Measurements from ENCODE around the gene CASP8.
"Not testable (repeated sequence)": the region's sequence is repeated elsewhere in the genome, so short reads cannot be mapped to it uniquely, and the experiment has no call there.

The CASP8 gene

GRCh38 chr2:201233812-201234662, 26.3 kb upstream of the CASP8 start:
- Histone ChIP-seq H3K27ac (peak overlapping the region; percentile 78), H3K27me3 (ENCODE audit: insufficient read depth, low read depth) (no peaks in the 10 kb centered on the region), H3K9ac (peak overlapping the region; percentile 79), H3K4me3 (IDR thresholded peaks at IDR 0.05; ENCODE audit: insufficient read depth, low read depth, low read length) (peak overlapping the region; percentile 81), H2AFZ (ENCODE audit: low read depth) (peak overlapping the region; percentile 16; the same call in 1 of the 2 replicates), H3K4me1 (ENCODE audit: low read depth, poor library complexity, severe bottlenecking) (peaks cover 62% of the 10 kb centered on the region), H3K36me3 (ENCODE audit: insufficient read depth) (no peaks in the 10 kb centered on the region; the same call in 1 of the 2 replicates), H3K4me2 (peak overlapping the region; percentile 97), H3K79me2 (ENCODE audit: insufficient read depth, low read depth) (peaks cover 51% of the 10 kb centered on the region), H4K20me1 (ENCODE audit: insufficient read depth) (peaks cover 3% of the 10 kb centered on the region; the same call in 1 of the 2 replicates)
- no peak for TF ChIP-seq CTCF (conservative IDR thresholded peaks at IDR 0.05; ENCODE audit: low read depth, low read length)

- peak overlapping the region; percentile 79; the same call in 1 of the 2 replicates for H3K9ac ChIP-seq
- no peak overlapping the region for H2AFZ ChIP-seq (ENCODE audit: low read depth)
- H3K4me3 ChIP-seq (IDR thresholded peaks at IDR 0.05; ENCODE audit: insufficient read depth, low read depth, low read length), result no peak overlapping the region
- peak overlapping the region; percentile 78; the same call in 1 of the 2 replicates for H3K27ac ChIP-seq
- TF ChIP-seq CTCF (conservative IDR thresholded peaks at IDR 0.05; ENCODE audit: low read depth, low read length), result no peak; the same call in 1 of the 2 replicates
- peaks cover 3% of the 10 kb centered on the region; the same call in 1 of the 2 replicates for H4K20me1 ChIP-seq (ENCODE audit: insufficient read depth)
- H3K79me2 ChIP-seq (ENCODE audit: insufficient read depth, low read depth), result peaks cover 51% of the 10 kb centered on the region
- H3K4me1 ChIP-seq (ENCODE audit: low read depth, poor library complexity, severe bottlenecking), result peaks cover 67% of the 10 kb centered on the region
- H3K4me2 ChIP-seq, result peak overlapping the region; percentile 97
- H3K36me3 ChIP-seq (ENCODE audit: insufficient read depth), result no peaks in the 10 kb centered on the region; the same call in 1 of the 2 replicates
- H3K27me3 ChIP-seq (ENCODE audit: insufficient read depth, low read depth), result no peaks in the 10 kb centered on the region
These were observed 25.6 kb upstream of the CASP8 start for GRCh38 chr2:201234663-201235135.

- H3K36me3 ChIP-seq (ENCODE audit: insufficient read depth), result no peaks in the 10 kb centered on the region; the same call in 1 of the 2 replicates
- H2AFZ ChIP-seq (ENCODE audit: low read depth), result no peak overlapping the region
- peaks cover 57% of the 10 kb centered on the region for H3K4me1 ChIP-seq (ENCODE audit: low read depth, poor library complexity, severe bottlenecking)
- no peak overlapping the region for H3K4me3 ChIP-seq (IDR thresholded peaks at IDR 0.05; ENCODE audit: insufficient read depth, low read depth, low read length)
- peaks cover 53% of the 10 kb centered on the region for H3K79me2 ChIP-seq (ENCODE audit: insufficient read depth, low read depth)
- H3K27ac ChIP-seq, result peak overlapping the region; percentile 78; the same call in 1 of the 2 replicates
- peak overlapping the region; percentile 97 for H3K4me2 ChIP-seq
- H4K20me1 ChIP-seq (ENCODE audit: insufficient read depth), result peaks cover 3% of the 10 kb centered on the region; the same call in 1 of the 2 replicates
- peak overlapping the region; percentile 79; the same call in 1 of the 2 replicates for H3K9ac ChIP-seq
- H3K27me3 ChIP-seq (ENCODE audit: insufficient read depth, low read depth), result no peaks in the 10 kb centered on the region
- TF ChIP-seq CTCF (conservative IDR thresholded peaks at IDR 0.05; ENCODE audit: low read depth, low read length), result peak; percentile 86
These were observed 24.2 kb upstream of the CASP8 start for GRCh38 chr2:201235860-201236811.

GRCh38 chr2:201237486-201238123, 22.7 kb upstream of the CASP8 start:
- no peak overlapping the region for H3K4me3 ChIP-seq (IDR thresholded peaks at IDR 0.05; ENCODE audit: insufficient read depth, low read depth, low read length)
- no peak overlapping the region for H3K9ac ChIP-seq
- no peak overlapping the region for H3K4me2 ChIP-seq
- H3K27me3 ChIP-seq (ENCODE audit: insufficient read depth, low read depth), result no peaks in the 10 kb centered on the region
- peaks cover 59% of the 10 kb centered on the region for H3K79me2 ChIP-seq (ENCODE audit: insufficient read depth, low read depth)
- TF ChIP-seq CTCF (conservative IDR thresholded peaks at IDR 0.05; ENCODE audit: low read depth, low read length), result no peak
- peaks cover 3% of the 10 kb centered on the region; the same call in 1 of the 2 replicates for H4K20me1 ChIP-seq (ENCODE audit: insufficient read depth)
- H3K27ac ChIP-seq, result no peak overlapping the region
- H3K36me3 ChIP-seq (ENCODE audit: insufficient read depth), result no peaks in the 10 kb centered on the region; the same call in 1 of the 2 replicates
- H3K4me1 ChIP-seq (ENCODE audit: low read depth, poor library complexity, severe bottlenecking), result peaks cover 43% of the 10 kb centered on the region
- no peak overlapping the region for H2AFZ ChIP-seq (ENCODE audit: low read depth)

- H3K4me2 ChIP-seq; H2AFZ ChIP-seq (ENCODE audit: low read depth); H4K20me1 ChIP-seq (ENCODE audit: insufficient read depth); H3K36me3 ChIP-seq (ENCODE audit: insufficient read depth); H3K4me3 ChIP-seq (IDR thresholded peaks at IDR 0.05; ENCODE audit: insufficient read depth, low read depth, low read length); H3K27ac ChIP-seq; H3K27me3 ChIP-seq (ENCODE audit: insufficient read depth, low read depth); H3K9ac ChIP-seq: not testable (repeated sequence)
- Histone ChIP-seq H3K79me2 (ENCODE audit: insufficient read depth, low read depth) (peaks cover 48% of the 10 kb centered on the region), H3K4me1 (ENCODE audit: low read depth, poor library complexity, severe bottlenecking) (peaks cover 38% of the 10 kb centered on the region)
These were observed 21.0 kb upstream of the CASP8 start for GRCh38 chr2:201239167-201239935.

Measured in KMS-11 (cell line).